ENCODE data around the gene AJM1.

DNA sequence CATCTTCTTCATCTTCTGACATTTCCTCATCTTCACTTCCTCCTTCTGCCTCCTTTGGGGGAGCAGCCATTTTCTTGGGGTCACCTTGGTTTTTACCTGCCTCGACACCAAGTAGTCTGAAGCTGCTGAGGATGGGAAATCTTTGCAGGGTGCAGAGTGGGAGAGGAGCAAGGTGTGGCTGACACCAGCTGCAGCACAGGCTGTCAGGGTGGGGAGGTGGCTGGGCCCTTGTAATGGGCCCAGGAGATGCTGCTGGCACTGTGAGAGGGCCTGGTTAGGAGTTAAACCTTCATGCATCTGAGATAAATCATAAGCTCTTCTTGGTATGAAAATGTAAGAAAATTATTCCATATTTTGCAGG is 26.9 kb upstream of the AJM1 start:
- TF ChIP-seq CTCF (IDR thresholded peaks at IDR 0.05) (no peak), POLR2AphosphoS5 (IDR thresholded peaks at IDR 0.05; ENCODE audit: low read depth, low read length) (no peak), SIN3A (IDR thresholded peaks at IDR 0.05; ENCODE audit: borderline replicate concordance, insufficient read depth, low read depth, low read length) (no peak)
- TF ChIP-seq, protein P1, sequence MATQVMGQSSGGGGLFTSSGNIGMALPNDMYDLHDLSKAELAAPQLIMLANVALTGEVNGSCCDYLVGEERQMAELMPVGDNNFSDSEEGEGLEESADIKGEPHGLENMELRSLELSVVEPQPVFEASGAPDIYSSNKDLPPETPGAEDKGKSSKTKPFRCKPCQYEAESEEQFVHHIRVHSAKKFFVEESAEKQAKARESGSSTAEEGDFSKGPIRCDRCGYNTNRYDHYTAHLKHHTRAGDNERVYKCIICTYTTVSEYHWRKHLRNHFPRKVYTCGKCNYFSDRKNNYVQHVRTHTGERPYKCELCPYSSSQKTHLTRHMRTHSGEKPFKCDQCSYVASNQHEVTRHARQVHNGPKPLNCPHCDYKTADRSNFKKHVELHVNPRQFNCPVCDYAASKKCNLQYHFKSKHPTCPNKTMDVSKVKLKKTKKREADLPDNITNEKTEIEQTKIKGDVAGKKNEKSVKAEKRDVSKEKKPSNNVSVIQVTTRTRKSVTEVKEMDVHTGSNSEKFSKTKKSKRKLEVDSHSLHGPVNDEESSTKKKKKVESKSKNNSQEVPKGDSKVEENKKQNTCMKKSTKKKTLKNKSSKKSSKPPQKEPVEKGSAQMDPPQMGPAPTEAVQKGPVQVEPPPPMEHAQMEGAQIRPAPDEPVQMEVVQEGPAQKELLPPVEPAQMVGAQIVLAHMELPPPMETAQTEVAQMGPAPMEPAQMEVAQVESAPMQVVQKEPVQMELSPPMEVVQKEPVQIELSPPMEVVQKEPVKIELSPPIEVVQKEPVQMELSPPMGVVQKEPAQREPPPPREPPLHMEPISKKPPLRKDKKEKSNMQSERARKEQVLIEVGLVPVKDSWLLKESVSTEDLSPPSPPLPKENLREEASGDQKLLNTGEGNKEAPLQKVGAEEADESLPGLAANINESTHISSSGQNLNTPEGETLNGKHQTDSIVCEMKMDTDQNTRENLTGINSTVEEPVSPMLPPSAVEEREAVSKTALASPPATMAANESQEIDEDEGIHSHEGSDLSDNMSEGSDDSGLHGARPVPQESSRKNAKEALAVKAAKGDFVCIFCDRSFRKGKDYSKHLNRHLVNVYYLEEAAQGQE (IDR thresholded peaks at IDR 0.05; ENCODE audit: insufficient read depth in 1 of 2, low read depth in 2 of 2, low read length in 1 of 2): no peak

All from Panc1 (cell line).